Measurements from ENCODE around the gene MITF. TPM values are rescaled to one million over a fixed set of nuclear protein-coding genes. Genes with fewer than 3 reads are reported as not detected.

The MITF gene
- total RNA-seq, 1 donor from 2014 or later = 28.8 TPM

Small RNAs within 50 kb of the gene (small RNA-seq; reads per million reads assigned to genes)
- gene RN7SL418P (ENCODE audit: low replicate concordance) = not detected
